H1 (cell line): ENCODE results near the gene MAPK8. TPM values are rescaled to one million over a fixed set of nuclear protein-coding genes. Genes with fewer than 3 reads are reported as not detected.

Source experiments
- BACH1 ChIP-seq: IDR thresholded peaks from 2 replicates; pipeline ENCODE4 v1.6.1; 2012; ENCODE audit warnings: low read length, improper control_type of control experiment
- CBX5 ChIP-seq: fragments of 300-800, 300-1000 bp; sonication (generic); IDR thresholded peaks from 2 replicates; pipeline ENCODE4 v1.7.1; 2016; ENCODE audit warnings: antibody characterized with exemption, low read length, low read depth
- EP300 ChIP-seq, 2 experiments: IDR thresholded peaks; 1 replicate in 1 of 2; 2 replicates in 1 of 2; pipeline ENCODE4 v1.6.1; 2011 to 2012; ENCODE audit warnings: low read depth in 2 of 2, low read length in 2 of 2, mild to moderate bottlenecking in 2 of 2, borderline replicate concordance in 1 of 2, inconsistent platforms in 1 of 2, moderate library complexity in 1 of 2
- EZH2 ChIP-seq: fragments of 200-600 bp; sonication (generic); IDR thresholded peaks from 2 replicates; pipeline ENCODE4 v1.7.1; 2012; ENCODE audit warnings: low read depth, mild to moderate bottlenecking, moderate library complexity, low read length, inconsistent platforms; ENCODE audit not compliant: severe bottlenecking
- MAFK ChIP-seq: IDR thresholded peaks from 2 replicates; pipeline ENCODE4 v1.6.1; 2012; ENCODE audit warnings: low read depth, mild to moderate bottlenecking, improper control_type of control experiment, low read length
- SP4 ChIP-seq: IDR thresholded peaks from 2 replicates; pipeline ENCODE4 v1.6.1; 2012; ENCODE audit warnings: low read length, inconsistent platforms
- USF2 ChIP-seq: IDR thresholded peaks from 2 replicates; pipeline ENCODE4 v1.6.1; 2011; ENCODE audit warnings: low read length, improper control_type of control experiment
- polyA plus RNA-seq, 7 experiments: library from polyadenylated mRNA; depleted of rRNA in 3 of 7; stranded (reverse) in 5 of 7; unstranded in 2 of 7; fragments of >200 nt in 5 of 7; fragments of 200-250 nt in 2 of 7; gene quantifications; 1 replicate in 5 of 7; 2 replicates in 1 of 7; 4 replicates in 1 of 7; pipeline versions ENCODE4 v1.2.1 to v1.2.3, GENCODE V29; 2011 to 2013; ENCODE audit warnings: missing spikeins in 2 of 7, mixed read lengths in 2 of 7
- total RNA-seq: library from RNA; stranded (reverse); fragmentation: NEBNext Ultra II Directional; extraction: Animal tissue kit (Norgen Biotek cat#: 25700); gene quantifications from 2 replicates; pipeline ENCODE4 v1.2.1, GENCODE V29; 2021

Gene MAPK8
- total and polyA plus RNA-seq, 2 of the 8 experiments (the other 6 are each of a cell fraction or from before 2014, with no cell fraction given): 23.3 to 71.3 TPM

DNA sequence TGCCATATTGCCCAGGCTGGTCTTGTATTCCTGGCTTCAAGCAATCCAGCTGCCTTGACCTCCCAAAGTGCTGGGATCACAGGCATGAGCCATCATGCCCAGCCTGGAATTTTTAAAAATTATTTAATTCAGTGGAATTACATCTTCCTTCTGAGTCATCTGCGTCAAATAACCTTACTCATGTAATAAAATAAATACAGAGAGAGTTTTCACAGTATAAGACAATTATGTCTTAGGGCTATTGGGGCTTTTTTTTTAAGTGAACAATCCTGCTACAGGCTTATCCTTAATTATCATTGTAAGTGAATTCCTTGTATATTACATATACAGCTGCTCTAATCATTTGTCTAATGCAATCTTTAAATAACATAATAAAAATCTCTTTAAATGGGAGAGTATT is 108.3 kb downstream of the MAPK8 start (continued):
- TF ChIP-seq USF2 (no peak), MAFK (no peak), EZH2 (no peak), BACH1 (no peak), CBX5 (no peak), SP4 (no peak), EP300 (IDR thresholded peaks at IDR 0.05; ENCODE audit: borderline replicate concordance in 1 of 2, low read depth in 2 of 2, low read length in 2 of 2) (no peak)
